Gastroesophageal sphincter (tissue), 4 donors: ENCODE measurements around the gene IST1. TPM values are rescaled to one million over a fixed set of nuclear protein-coding genes. Genes with fewer than 3 reads are reported as not detected.

ENCODE experiments used
- ATAC-seq: fragments of 150-250 bp; one replicate; pipeline ENCODE4 v1.9.1; 2016; ENCODE audit warnings: mild to moderate bottlenecking, moderate library complexity
- H3K27ac ChIP-seq, 4 donors: fragments of 200-600 bp; sonication (generic) in 3 of 4; 1 replicate in 3 of 4; 2 replicates in 1 of 4; pipeline ENCODE4 v1.5.1; 2016 to 2019
- H3K27me3 ChIP-seq: fragments of 200-600 bp; sonication (generic); one replicate; pipeline ENCODE4 v1.5.1; 2019
- H3K36me3 ChIP-seq, 2 donors: fragments of 200-600 bp; sonication (generic); one replicate each; pipeline ENCODE4 v1.5.1; 2019; ENCODE audit warnings: control low read depth in 1 of 2
- H3K4me1 ChIP-seq, 3 donors: fragments of 200-600 bp; sonication (generic); 1 replicate in 2 of 3; 2 replicates in 1 of 3; pipeline ENCODE4 v1.5.1; 2016 to 2019; ENCODE audit warnings: control low read depth in 2 of 3
- H3K4me3 ChIP-seq, 2 donors: fragments of 200-600 bp; sonication (generic); one replicate each; pipeline ENCODE4 v1.5.1; 2019; ENCODE audit warnings: mild to moderate bottlenecking in 1 of 2, moderate library complexity in 1 of 2
- H3K9me3 ChIP-seq, 3 donors: fragments of 200-600 bp; sonication (generic); one replicate each; pipeline ENCODE4 v1.5.1; 2017 to 2019; ENCODE audit warnings: control low read depth in 2 of 3
- CTCF ChIP-seq, 4 experiments: fragments of 200-600 bp in 2 of 4; fragments of 450-650 bp in 2 of 4; sonication (generic) in 1 of 4; IDR thresholded peaks; one replicate each; pipeline ENCODE4 v1.5.1; 2017 to 2019; ENCODE audit warnings: antibody characterized with exemption in 4 of 4, mild to moderate bottlenecking in 2 of 4, moderate library complexity in 2 of 4
- EP300 ChIP-seq: sonication (generic); formaldehyde crosslinking; IDR thresholded peaks from one replicate; pipeline ENCODE4 v1.6.1; 2017; ENCODE audit warnings: antibody characterized with exemption, mild to moderate bottlenecking
- POLR2A ChIP-seq, 2 donors: fragments of 450-650 bp; IDR thresholded peaks; one replicate each; pipeline ENCODE4 v1.6.1; 2017; ENCODE audit warnings: antibody characterized with exemption in 2 of 2, mild to moderate bottlenecking in 2 of 2, moderate library complexity in 1 of 2
- POLR2AphosphoS5 ChIP-seq: sonication (generic); formaldehyde crosslinking; IDR thresholded peaks from one replicate; pipeline ENCODE4 v1.6.1; 2017; ENCODE audit warnings: antibody characterized with exemption
- WGBS, 2 donors: methylation state at CpG; one replicate each; pipeline ENCODE4 v1.1.5; 2018; ENCODE audit warnings: low coverage in 1 of 2; 5-methylcytosine and 5-hydroxymethylcytosine counted together
- total RNA-seq, 4 donors: library from RNA; depleted of rRNA; stranded (reverse); fragments of >200 nt; gene quantifications; one replicate each; pipeline ENCODE4 v1.1.0, GENCODE V29; 2016

Gene IST1
- total RNA-seq, 4 donors from 2014 or later, result 156 to 202 (median 189) TPM

- Histone ChIP-seq H3K27me3 (no peaks in the 10 kb centered on the region), H3K36me3 (peaks cover 0 to 19% of the 10 kb centered on the region in 2 donors), H3K4me1 (peaks cover 0 to 86% (median 9%) of the 10 kb centered on the region in 3 donors), H3K27ac (no peak overlapping the region), H3K4me3 (no peak overlapping the region), H3K9me3 (no peaks in the 10 kb centered on the region)
- 85 to 88% methylated on average over 6 of the region's 6 CpGs for WGBS, 2 donors
- no peak for ATAC-seq
- TF ChIP-seq EP300, result no peak
Measured at GRCh38 chr16:71912534-71913275, 17.4 kb downstream of the IST1 start.

DNA sequence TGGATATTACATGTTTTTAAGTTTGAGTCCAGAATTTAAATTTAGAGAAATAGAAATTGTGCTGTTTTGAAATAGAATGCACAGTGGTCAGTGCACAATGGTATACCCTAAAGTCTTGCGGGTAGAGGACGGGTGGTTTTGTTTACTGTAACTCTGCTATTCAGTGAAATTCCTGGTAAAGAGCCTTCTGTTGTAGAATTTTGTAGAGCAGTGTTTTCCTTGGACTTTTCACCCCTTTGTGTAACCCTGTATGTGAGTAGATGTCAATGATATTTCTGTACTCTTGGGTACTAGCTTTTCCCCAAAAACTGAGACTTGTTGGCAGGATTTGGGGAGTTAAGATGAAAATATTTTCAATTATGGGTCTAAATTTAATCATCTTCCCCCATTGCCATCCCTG is 19.5 kb downstream of the IST1 start:
- Histone ChIP-seq H3K4me3 (no peak overlapping the region), H3K9me3 (no peaks in the 10 kb centered on the region), H3K27me3 (no peaks in the 10 kb centered on the region), H3K36me3 (peaks cover 0 to 38% of the 10 kb centered on the region in 2 donors), H3K27ac (no peak overlapping the region), H3K4me1 (peaks cover 0 to 84% (median 12%) of the 10 kb centered on the region in 3 donors)
- TF ChIP-seq EP300 (no peak), CTCF (IDR thresholded peaks at IDR 0.05) (no peak), POLR2A (IDR thresholded peaks at IDR 0.05) (no peak), POLR2AphosphoS5 (no peak)
- 44 to 52% methylated on average over 2 of the region's 2 CpGs for WGBS, 2 donors
- ATAC-seq, result no peak

DNA sequence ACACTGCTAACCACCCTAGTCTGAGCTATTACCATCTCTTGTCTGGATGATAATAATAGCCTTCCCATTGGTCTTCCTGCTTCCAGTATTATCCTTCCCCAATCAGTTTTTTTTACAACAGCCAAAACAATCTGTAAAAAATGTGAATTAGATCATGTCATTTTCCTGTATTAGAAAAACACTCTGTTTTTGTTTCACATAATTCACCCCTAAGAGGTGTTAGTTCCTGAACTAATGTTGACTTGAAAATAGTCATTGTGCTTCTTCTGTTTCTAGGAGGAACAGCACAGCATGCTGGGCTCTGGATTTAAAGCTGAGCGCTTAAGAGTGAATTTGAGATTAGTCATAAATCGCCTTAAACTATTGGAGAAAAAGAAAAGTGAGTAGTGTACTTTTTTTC is 20.0 kb downstream of the IST1 start:
- H3K27ac ChIP-seq, result no peak overlapping the region
- no peaks in the 10 kb centered on the region for H3K9me3 ChIP-seq
- H3K4me3 ChIP-seq, result no peak overlapping the region
- 96 to 100% methylated on average over 2 of the region's 2 CpGs for WGBS, 2 donors
- no peak for ATAC-seq
- peaks cover 0 to 44% of the 10 kb centered on the region in 2 donors for H3K36me3 ChIP-seq
- H3K27me3 ChIP-seq, result no peaks in the 10 kb centered on the region
- peaks cover 0 to 79% (median 12%) of the 10 kb centered on the region in 3 donors for H3K4me1 ChIP-seq
- TF ChIP-seq POLR2AphosphoS5, result no peak
- TF ChIP-seq CTCF (IDR thresholded peaks at IDR 0.05), result no peak
- no peak for TF ChIP-seq POLR2A (IDR thresholded peaks at IDR 0.05)
- no peak for TF ChIP-seq EP300

GRCh38 chr16:71916397-71916920 is 21.1 kb downstream of the IST1 start:
- Histone ChIP-seq H3K27me3 (no peaks in the 10 kb centered on the region), H3K36me3 (peaks cover 3 to 55% of the 10 kb centered on the region in 2 donors), H3K27ac (no peak overlapping the region), H3K4me1 (peaks cover 0 to 68% (median 12%) of the 10 kb centered on the region in 3 donors), H3K4me3 (no peak overlapping the region), H3K9me3 (no peaks in the 10 kb centered on the region)
- WGBS, 2 donors, result 65 to 90% methylated on average over 8 to 10 of the region's 11 CpGs
- TF ChIP-seq CTCF (IDR thresholded peaks at IDR 0.05) (no peak), POLR2A (IDR thresholded peaks at IDR 0.05) (no peak), POLR2AphosphoS5 (no peak), EP300 (no peak)
- ATAC-seq, result no peak

- Histone ChIP-seq H3K4me3 (no peak overlapping the region), H3K9me3 (no peaks in the 10 kb centered on the region), H3K4me1 (peaks cover 0 to 62% (median 12%) of the 10 kb centered on the region in 3 donors), H3K36me3 (peaks cover 4 to 69% of the 10 kb centered on the region in 2 donors), H3K27me3 (no peaks in the 10 kb centered on the region), H3K27ac (no peak overlapping the region)
- ATAC-seq, result no peak
- TF ChIP-seq EP300 (no peak), POLR2AphosphoS5 (no peak), CTCF (IDR thresholded peaks at IDR 0.05) (no peak), POLR2A (IDR thresholded peaks at IDR 0.05) (no peak)
- 52% methylated on average over 5 of the region's 6 CpGs; no CpG with 5 or more reads in 1 of the 2 donors for WGBS, 2 donors
Measured at GRCh38 chr16:71917900-71918299, 22.6 kb downstream of the IST1 start.
